NCI-H524 (cell line): ENCODE data around the gene DLGAP1.

Experiments used
- DNase-seq, 2 experiments: peaks; one replicate each; lab custom pipeline; 2025; lab: John Stamatoyannopoulos, UW

DLGAP1 gene

DNA sequence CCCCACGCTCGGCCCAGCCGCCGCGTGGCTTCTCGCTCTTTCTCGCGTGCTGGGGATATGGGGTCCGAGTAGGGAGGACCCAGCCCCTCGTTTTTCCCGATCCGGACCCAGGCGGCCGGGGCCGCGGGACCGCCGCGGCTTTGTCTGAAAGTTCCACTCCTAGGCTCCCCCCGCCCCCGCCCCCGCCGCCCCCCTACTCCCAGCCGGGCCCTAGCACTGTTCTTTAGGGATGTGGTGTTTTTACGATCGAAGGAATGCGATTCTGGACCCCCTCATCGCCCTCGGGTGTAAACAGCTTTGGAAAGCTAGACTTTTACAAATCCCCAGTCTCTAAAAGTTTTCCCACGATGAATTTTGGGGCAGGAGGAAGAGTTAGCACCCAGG, 1004.3 kb downstream of the DLGAP1 start:
- no peak for DNase-seq

- DNase-seq = peak; percentile 40 to 72
Observed at GRCh38 chr18:3450012-3450798, 1004.9 kb downstream of the DLGAP1 start, which contains the start of gene TGIF1. TGIF1 (plus strand) TSS chr18:3450172; CDS start chr18:3450490, 318 bp downstream.

DNA sequence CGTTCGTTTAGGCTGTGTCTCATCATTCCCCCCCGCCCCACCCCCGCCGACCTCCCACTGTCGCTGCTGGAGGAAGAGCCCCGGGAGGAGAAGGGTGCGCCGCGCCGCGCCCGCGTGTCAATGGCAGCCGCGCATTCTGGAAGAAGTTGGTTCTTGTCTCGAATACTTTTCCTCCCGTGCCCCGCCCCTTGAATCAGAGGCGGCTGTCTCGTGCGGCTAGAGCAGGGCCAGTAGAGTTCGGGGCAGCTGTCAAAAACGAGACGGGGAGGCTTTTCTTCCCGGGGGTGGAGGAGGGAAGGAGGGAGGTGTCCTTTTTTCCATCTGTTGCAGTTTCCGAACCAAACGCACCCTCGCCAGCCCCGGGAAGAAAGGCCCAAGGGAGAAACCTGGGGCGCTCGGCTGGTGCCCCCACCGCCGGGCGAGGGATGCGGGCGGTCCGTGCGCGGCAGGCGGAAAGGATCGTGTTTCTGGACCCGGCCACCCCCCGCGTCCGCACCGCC, 1005.5 kb downstream of the DLGAP1 start:
- DNase-seq = peak; percentile 74 to 80

GRCh38 chr18:3448838-3449511, 1006.1 kb downstream of the DLGAP1 start:
- peak; percentile 74 to 80 for DNase-seq

- peak; percentile 87 to 89 for DNase-seq
Observed at GRCh38 chr18:3447895-3448837, 1006.9 kb downstream of the DLGAP1 start.

DNA sequence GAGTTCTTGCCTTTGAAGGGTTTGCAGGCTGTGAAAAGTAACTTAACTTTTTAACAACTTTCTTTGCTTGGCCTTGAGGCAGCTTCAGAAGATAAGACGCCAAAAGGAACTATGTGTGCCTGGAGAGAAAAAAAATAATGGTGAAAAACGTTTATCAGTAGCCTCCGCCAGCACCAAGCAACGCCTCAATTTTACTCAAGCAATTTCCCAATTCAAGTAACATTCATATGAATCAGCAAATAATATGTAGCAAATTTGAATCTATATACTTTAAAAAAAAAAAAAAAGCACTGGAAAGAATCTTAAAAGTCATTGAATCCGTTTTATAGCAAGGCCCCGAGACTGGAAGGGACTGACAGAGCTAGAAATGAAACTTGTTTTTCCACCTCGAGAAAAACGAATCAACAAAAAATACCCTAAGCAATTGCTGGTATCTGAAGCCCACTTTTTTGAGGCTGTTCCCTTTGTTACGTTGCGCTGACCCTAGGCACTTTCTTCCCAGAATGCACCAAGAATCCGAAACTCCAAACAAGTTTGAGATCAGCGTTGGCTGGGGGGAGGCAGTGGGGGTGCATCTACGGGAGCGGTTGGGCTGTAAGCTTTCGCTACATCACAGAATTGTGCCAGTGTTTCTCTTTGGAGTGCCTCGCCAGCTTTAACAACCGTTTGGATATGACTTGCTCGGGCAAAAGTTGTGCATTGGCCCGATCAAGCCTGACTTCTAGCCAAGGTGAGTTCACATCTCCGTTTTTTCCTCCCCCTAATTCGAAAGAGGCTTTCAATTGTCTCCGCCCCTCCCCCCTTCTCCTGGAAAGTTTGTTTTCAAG, 1007.8 kb downstream of the DLGAP1 start:
- DNase-seq = no peak
